ENCODE results near the gene CCDC187.

CCDC187 gene

DNA sequence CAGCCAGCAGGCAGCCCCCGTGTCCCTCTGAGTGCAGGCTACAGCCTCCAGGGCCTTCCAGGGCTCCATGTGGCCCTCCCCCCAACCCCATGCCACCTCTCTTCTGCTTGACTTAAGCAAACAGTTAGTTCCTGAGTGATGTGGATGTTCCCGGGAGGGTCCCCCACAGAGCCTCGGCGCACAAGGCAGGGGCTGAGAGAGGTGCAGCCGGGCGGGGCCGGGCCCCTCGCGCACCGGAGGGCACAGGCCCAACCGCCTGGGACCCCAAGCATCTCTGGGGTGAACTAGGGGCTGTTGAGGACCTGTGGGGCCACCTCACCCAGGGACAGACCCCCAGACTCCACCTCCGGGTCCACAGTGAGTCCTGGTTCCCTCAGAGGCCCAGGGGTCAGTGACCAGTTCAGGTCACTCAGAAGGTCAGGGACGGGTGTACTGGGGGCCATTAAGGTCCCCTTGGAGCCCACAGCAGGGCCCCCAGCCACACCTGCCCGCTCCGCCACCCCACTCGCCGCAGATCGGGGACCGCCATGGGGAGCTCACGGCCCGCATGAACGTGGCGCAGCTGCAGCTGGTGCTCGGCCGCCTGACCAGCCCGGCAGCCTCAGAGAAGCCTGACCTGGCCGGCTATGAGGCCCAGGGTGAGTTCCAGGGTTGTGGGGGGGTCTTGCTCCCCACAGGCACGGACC is 36.6 kb upstream of the CCDC187 start:
- FAIRE-seq: no peak

DNA sequence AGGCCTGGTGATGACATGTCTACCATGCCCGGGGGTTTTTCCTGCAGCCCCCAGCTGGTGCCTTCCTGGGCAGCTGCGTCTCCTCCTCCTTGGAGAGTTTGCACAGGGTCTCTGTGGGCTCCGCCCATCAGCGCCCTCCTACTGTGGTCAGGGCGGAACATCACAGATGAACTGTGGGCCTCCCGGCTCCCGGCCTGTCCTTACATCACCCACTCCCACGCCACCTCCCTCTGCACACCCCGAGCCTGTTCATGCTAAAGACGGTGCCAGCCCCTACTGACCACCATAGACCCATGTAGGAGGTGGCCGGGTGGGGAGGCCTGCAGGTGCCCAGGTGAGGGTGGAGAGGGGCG is 36.0 kb upstream of the CCDC187 start:
- FAIRE-seq: no peak

More for the DNA sequence above, 36.6 kb upstream of the CCDC187 start:
- no peak for DNase-seq (ENCODE audit: insufficient read length, low spot score)

DNA sequence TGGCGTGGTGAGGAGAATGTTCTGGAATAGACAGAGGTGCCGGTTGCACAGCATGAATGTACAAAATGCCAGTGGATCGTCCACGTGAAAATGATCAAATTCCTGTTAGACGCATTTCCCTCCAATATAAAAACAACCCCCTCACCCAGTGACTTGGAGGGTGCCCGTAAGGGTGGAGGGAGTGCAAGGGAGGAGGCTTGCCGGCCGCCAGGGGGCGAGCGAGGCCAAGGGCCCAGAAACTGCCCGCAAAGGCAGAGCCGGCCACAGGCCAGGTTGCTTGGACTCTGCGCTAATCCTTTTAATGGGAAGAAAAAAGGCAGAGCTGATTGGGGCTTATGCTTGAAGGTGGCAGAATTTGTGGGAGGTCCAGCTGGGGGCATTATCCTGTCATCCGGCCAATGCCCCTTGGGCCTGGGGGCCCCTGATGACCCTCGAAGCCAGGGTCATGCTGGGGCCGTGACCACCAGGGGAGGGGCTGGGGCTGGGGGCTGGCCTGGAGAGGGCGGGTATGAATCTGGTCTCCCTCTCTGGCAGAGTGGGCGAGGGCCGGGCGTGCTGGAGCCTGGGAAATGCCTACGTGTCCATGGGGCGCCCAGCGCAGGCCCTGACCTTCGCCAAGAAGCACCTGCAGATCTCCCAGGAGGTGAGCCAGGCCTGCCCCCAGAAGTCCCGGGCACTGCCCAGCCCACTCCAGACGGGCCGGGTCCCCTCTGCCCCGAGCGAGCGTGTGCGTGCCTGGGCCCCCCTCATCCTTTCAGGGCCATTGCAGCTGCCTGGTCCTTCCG is 35.5 kb upstream of the CCDC187 start:
- FAIRE-seq (no peak), DNase-seq (ENCODE audit: insufficient read length, low spot score) (peak; percentile 92)

More for the DNA sequence above, 36.0 kb upstream of the CCDC187 start:
- no peak for DNase-seq (ENCODE audit: insufficient read length, low spot score)

DNA sequence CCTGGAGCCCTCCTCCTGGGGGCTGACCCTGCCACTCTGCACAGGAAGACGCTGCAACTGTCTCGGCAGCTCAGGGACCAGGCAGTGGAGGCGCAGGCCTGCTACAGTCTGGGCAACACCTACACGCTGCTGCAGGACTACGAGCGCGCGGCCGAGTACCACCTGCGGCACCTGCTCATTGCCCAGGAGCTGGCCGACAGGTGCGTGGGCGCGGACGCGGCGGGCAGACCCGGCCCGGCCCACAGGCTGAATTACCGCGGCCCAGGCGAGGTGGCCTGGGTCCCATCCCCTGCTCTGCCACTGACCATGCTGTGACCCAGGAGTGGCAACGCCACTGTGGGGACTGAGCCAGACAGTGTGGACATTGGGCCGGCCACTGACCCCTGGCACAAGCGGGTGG is 34.6 kb upstream of the CCDC187 start:
- no peak for FAIRE-seq

DNA sequence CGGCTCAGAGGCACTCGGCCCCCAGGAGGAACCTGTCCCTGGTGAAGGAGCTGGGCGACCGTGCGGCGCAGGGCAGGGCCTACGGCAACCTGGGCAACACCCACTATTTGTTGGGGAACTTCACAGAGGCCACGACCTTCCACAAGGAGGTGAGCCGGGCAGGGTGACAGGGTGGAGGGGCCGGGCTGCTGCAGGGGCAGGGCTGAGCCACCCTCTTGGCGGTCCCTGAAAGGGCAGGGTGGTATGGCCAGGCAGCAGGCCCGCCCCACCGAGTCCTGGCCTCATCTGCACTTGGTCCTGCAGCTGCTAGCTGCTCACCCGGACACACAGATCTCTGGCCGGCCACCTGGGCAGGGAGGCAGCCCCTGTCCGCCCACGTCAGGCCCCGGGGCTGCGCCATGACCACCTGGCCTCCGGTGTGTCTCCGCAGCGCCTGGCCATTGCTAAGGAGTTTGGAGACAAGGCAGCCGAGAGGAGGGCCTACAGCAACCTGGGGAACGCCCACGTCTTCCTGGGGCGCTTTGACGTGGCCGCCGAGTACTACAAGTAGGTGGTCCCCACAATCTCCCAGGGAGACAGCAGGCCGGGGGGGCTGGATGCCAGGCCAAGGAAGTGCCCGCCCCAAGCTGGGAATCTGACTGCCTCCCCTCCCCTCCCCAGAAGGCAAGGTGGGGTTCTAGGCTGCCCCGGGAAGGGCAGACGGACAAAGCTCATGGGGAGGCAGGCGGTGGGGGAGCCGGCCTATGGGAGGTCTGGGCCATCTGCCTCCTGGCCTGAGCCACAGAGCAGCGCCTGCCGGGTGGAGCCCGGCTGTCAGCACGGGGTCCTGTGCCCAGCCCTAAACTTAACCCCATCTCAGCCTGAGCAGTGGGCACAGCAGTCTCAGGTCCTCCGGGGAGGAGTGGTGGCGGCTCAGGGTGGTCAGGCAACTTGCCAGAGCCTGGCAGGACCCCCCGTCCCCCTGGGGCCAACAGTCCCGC is 33.8 kb upstream of the CCDC187 start:
- DNase-seq (ENCODE audit: insufficient read length, low spot score) (no peak), FAIRE-seq (no peak)

More for the DNA sequence above, 34.6 kb upstream of the CCDC187 start:
- no peak for DNase-seq (ENCODE audit: insufficient read length, low spot score)

DNA sequence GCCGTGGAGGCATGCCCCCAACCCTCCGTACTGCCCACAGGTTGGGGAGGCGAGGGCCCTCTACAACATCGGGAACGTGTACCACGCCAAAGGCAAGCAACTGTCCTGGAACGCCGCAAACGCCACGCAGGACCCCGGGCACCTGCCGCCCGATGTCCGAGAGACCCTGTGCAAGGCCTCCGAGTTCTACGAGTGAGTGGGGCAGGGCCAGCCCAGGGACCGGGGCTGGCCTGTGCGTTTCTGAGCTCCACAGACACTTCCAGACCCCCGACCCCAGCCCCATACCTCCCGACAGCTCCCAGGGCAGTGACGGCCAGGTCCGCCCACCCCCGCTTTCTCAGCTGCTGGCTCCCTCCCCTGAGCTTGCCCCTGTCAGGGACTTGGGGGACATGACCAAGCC is 33.0 kb upstream of the CCDC187 start:
- DNase-seq (ENCODE audit: insufficient read length, low spot score) (no peak), FAIRE-seq (no peak)

DNA sequence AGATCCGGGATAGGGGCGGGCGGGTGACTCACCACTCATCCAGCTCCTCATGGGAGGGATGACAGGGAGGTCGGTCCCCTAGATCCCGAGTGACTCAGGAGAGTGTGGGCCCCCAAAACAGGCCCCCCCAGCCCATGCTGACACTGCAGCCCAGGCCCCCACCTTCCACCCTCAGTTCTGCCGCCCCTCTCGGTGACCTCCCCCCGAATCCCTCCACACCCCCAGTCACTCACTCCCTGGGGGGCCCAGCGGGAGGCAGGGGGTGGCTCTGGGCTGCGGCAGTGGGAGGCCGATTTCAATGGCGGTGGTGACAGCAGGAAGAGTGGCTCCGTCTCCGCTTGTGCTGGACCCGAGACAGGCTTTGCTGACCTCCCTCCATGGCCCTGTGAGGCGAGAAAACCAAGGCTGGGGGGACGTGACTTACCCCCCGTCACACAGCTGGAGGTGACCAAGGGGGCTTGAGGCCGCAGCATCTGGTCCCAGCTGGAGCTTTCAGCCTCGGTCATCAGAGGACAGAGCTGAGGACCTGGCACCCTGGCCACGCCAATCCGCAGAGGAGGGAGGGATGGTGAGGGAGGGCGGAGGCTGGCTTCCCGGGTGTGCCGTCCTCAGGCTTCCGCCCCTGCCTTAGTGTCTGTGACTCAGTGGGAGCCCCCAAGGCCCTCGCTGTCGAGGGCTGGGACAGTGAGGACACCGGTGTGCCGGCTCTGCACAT is 32.4 kb upstream of the CCDC187 start:
- DNase-seq (ENCODE audit: insufficient read length, low spot score) (no peak), FAIRE-seq (no peak)

DNA sequence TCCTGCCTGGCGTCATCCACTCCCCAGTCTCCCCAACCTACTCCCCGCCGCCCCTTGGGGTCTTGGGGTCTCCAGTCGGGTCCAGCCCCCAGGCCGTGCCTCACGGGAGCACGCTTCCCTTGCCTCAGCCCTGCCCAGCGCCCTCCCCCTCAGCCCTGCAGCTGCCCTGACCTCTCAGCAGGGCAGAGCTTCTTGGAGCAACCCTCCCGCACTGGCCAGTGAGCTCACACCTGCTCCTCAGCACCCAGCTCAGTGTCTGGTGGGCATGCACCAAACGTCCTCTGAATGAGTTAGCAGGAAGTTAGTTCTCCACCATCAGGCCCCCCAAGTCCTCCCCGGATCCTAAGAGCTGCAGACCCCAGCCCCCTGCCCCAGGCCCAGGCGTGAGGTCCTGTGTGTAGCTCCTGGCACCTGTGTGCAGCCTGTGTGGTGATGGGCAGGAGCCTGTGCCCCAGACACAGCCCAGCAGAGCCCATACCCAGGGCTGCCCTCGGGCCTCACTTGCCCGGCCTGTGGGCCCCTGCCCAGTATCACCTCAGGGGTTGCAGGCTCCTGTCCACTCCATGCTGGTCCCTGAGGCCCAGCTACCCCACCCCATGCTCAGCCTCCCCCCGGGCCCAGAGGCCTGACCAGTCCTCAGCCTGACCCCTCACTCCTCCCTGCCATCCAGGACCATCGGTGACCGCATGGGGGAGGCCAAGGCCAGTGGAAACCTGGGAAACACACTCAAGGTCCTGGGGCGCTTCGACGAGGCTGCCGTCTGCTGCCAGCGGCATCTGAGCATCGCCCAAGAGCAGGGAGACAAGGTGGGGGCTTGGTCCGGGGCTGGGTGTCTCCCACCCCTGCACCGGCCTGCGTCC is 31.6 kb upstream of the CCDC187 start:
- FAIRE-seq: no peak
- no peak for DNase-seq (ENCODE audit: insufficient read length, low spot score)

DNA sequence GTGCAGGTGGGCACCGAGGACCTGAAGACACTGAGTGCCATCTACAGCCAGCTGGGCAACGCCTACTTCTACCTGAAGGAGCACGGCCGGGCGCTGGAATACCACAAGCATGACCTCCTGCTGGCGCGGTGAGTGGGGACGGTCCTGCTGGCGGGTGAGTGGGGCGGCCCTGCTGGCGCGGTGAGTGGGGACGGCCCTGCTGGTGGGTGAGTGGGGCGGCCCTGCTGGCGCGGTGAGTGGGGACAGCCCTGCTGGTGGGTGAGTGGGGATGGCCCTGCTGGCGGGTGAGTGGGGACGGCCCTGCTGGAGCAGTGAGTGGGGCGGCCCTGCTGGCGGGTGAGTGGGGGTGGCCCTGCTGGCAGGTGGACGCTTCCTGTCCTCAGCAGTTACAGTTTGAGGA is 30.6 kb upstream of the CCDC187 start:
- DNase-seq (ENCODE audit: insufficient read length, low spot score): no peak
- FAIRE-seq: no peak

DNA sequence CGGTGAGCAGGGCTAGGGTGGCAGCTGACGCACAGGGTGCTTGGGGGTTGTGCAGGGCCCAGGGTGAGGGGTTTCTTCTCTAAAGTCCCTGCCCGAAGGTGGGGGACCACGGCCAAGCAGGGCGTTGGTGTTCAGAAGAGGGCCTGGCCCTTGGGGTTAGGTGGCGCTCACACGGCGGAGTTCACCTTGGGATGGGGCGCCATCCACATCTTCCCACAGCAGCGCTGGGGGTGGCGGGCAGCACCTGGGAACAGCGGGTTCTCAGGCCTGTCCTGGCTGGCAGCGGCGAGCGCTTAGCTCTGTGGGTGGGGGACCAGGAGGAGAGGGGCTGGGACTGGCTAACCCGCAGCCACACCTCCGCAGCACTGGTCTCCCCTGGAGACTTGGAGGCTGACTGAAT is 29.6 kb upstream of the CCDC187 start:
- no peak for FAIRE-seq
- no peak for DNase-seq (ENCODE audit: insufficient read length, low spot score)

DNA sequence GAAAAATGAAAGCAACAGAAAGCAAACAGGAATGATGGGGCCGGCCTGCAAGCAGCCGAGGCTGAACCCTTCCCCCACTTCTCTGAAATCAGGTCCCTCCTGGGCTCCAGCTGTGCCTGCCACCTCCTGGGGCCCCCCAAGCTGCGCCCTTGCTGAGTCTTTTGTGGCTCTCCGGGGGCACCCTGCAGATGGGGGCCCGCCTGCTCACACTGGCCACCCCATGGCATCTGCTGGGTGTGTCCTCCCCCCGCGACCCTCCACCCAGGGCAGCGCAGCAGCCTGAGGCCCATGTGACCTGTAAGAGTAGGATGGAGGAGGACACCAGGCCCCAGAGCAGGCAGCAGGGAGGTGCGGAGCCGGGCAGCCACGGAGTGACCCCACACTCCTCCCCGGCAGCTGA is 29.2 kb upstream of the CCDC187 start:
- FAIRE-seq: no peak
- no peak for DNase-seq (ENCODE audit: insufficient read length, low spot score)

DNA sequence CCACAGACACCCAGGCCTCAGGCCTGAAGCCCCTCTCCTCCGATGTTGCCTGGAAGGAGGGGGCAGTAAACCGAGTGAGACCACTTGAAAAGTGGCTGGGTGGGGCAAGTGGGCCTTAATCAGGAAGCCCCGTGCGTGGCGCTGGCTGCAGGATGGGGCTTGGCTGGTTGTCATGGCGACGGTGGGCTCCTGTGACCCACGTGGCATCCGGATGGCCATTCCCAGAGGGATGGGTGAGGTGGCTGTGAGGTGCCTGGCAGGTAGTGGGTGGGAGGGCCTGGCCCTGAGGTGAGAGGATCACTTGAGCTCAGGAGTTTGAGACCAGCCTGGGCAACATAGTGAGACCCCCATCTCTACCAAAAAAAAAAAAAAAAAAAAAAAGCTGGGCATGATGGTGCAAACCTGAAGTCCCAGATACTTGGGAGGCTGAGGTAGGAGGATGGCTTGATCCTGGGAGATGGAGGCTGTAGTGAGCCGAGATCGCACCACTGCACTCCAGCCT is 28.6 kb upstream of the CCDC187 start:
- FAIRE-seq: no peak

DNA sequence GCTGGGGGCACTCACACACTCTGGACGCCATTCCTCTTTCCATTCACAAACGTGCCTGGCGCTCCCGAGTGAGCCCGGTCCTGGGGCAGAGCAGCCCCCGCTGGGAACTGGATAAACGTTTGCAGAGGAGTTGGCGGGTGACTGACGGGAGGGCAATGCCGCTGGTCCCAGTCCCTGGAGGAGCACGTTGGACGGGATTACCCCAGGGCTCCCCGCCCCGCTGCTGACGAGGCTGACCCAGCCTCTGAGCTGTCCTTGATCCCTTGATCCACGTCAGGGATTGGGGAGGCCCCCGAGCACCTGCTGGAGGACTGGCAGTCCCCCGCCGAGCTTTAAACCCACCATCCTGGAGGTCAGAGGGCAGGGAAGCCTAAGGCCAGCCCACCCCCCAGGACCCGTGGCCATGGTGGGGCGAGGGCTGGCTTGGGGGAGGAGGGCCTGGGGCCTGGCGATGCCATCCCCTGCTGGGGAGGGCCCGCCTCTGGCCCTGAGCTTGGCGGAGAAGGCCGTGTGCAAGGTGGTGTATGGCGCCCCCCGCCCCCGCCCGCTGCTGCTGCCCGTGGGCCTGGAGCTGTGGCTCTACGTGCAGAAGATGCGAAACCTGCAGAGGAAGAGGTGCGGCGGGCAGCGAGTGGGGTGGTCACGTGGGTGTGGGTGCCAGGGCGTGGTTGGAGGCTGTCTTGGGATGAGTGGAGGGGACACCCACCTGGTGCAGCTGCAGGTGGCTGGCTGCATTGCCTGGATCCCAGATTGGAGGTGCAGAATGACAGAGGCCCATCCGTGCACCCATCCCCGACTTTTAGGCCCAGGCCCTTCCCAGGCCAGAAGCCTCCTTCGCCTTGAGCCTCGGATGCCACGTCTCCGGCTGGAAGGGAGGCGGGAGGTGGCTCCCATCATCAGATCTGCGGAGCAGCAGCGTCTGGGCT is 27.9 kb upstream of the CCDC187 start:
- DNase-seq (ENCODE audit: insufficient read length, low spot score) (no peak), FAIRE-seq (no peak)

More for the DNA sequence above, 28.6 kb upstream of the CCDC187 start:
- no peak for DNase-seq (ENCODE audit: insufficient read length, low spot score)

DNA sequence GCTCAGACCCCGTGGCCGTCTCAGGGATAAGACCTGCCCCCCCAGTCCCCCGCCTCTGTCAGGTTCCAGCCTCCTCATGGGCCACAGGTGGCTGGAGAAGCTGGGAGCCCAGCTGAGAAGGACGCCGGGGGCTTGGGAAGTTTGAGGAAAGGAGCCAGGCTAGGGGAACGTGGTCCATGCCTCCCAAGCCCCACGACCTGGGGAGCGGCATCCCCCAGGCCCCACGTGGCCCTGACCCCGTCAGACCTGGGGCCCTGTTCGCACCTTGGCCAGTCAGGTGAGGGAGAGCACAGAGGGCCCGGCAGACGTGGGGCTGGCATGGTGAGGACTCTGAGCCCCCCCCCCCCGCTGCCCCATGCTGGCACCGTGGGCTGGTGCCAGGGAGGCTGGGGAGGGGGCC is 27.1 kb upstream of the CCDC187 start:
- FAIRE-seq (no peak), DNase-seq (ENCODE audit: insufficient read length, low spot score) (no peak)

DNA sequence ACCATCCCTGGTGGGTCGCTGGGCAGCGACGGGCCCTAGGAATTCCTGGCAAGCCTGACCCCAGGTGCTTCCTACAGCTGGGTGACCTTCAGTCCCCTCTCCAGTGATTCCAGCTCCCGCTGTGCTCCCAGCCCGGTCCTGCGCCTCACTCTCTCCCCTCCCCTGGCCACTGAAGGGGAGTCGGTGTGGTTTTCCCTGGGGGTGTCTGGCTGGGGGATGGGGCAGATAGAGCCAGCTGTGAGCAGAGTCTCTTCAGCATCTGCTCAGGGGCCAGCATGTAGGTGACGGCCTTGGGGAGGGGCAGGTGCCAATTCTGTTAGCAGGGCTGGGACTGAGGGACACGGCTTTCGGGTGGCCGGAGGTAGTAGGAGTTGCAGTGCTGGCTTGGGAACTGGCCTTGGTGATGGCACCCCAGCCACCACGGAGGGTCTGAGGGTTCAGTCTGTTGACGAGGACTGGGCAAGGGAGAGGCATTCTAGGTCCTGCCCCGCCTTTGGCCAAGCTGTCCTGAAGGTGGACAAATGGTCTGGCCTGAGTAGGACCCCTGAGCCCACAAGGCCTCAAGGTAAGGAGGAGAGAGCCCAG is 26.6 kb upstream of the CCDC187 start:
- DNase-seq (ENCODE audit: insufficient read length, low spot score) (no peak), FAIRE-seq (no peak)

DNA sequence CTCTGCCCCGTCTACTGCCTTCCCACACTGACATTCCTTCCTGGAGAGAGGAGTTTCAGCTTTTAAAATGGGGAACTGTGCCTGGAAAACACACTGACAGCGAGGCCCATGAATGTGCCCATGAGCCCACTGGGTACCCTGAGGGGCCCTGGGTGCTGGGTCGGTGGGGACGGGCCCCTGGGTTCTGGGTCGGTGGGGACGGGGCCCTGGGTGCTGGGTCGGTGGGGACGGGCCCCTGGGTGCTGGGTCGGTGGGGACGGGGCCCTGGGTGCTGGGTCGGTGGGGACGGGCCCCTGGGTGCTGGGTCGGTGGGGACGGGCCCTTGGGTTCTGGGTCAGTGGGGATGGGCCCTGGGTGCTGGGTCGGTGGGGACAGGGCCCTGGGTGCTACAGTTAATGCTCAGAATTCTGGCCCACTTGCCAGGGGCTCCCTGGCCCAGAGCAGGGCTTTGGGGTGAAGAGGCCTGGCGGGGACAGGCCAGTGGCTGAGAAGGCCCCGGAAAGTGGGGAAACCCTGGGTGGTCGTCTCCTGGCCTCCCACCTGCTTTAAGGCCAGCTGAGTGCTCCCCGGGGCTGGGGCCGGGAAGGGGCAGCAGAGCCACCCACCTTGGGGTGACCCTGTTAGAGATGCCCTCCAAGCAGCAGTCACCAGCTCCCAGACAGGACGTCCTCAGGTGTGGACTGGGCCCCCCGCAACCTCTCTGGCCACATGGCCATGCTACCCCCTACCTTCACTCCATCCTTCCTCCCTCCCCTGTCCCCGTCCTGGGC is 25.9 kb upstream of the CCDC187 start:
- FAIRE-seq (no peak), DNase-seq (ENCODE audit: insufficient read length, low spot score) (no peak)

DNA sequence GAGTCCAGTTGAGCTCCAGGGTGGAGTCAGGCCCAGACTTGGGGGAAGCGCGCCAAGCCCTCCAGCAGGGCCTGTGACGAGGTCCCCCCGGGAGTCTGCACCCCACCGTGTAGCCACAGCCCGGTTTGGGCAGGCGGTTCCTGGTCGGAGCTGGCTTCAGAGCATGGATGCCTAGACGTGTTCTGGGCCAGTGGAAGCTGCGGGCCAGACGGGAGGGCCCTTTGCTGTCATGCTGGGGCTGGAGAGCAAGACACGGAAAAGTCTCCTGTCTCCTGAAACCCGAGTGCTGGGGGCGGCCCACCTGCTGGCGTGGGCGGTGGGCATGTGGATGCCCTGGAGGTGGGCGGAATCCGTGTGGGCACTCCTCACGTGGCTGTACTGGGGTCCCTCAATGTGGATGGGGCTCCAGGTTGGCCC is 25.3 kb upstream of the CCDC187 start:
- DNase-seq (ENCODE audit: insufficient read length, low spot score) (no peak), FAIRE-seq (no peak)
